DOHH2 (cell line): ENCODE data around the gene ITPR3.
A peak's percentile ranks its signal among the peaks of the same experiment; 100 is the strongest.

ENCODE experiments used
- H3F3A ChIP-seq: fragments of 200-600 bp; sonication (generic), shearing (Covaris generic); 2 replicates; pipeline ENCODE4 v1.6.0; 2016; ENCODE audit warnings: antibody characterized with exemption, mild to moderate bottlenecking; ENCODE audit not compliant: control insufficient read depth, insufficient read depth
- H3K27ac ChIP-seq: fragments of 200-600 bp; sonication (generic); 2 replicates; pipeline ENCODE4 v1.5.1; 2014; ENCODE audit warnings: low read depth, mild to moderate bottlenecking, low read length, moderate library complexity
- H3K27me3 ChIP-seq: fragments of 200-600 bp; sonication (generic); 2 replicates; pipeline ENCODE4 v1.6.1; 2014; ENCODE audit warnings: mild to moderate bottlenecking, low read length, mixed read lengths; ENCODE audit not compliant: control insufficient read depth
- H3K36me3 ChIP-seq: fragments of 200-600 bp; sonication (generic); 2 replicates; pipeline ENCODE4 v1.6.1; 2014; ENCODE audit warnings: mild to moderate bottlenecking, low read length, moderate library complexity, mixed read lengths; ENCODE audit not compliant: control insufficient read depth
- H3K4me1 ChIP-seq: fragments of 200-600 bp; sonication (generic); 2 replicates; pipeline ENCODE4 v1.6.1; 2014; ENCODE audit warnings: mild to moderate bottlenecking, low read length, mixed read lengths; ENCODE audit not compliant: control insufficient read depth
- H3K4me2 ChIP-seq: fragments of 200-600 bp; sonication (generic); 2 replicates; pipeline ENCODE4 v1.6.0; 2014; ENCODE audit warnings: mild to moderate bottlenecking, low read length, moderate library complexity
- H3K4me3 ChIP-seq: fragments of 200-600 bp; sonication (generic); 2 replicates; pipeline ENCODE4 v1.5.1; 2014; ENCODE audit warnings: mild to moderate bottlenecking, low read length, mixed read lengths
- H3K79me2 ChIP-seq: fragments of 200-600 bp; sonication (generic); 2 replicates; pipeline ENCODE4 v1.6.1; 2014; ENCODE audit warnings: mild to moderate bottlenecking, low read length, mixed read lengths; ENCODE audit not compliant: control insufficient read depth
- H3K9me2 ChIP-seq: fragments of 200-600 bp; sonication (generic); replicated peaks from 2 replicates; pipeline ENCODE4 v1.6.1; 2014; ENCODE audit warnings: mild to moderate bottlenecking, low read length, mixed read lengths; ENCODE audit not compliant: control insufficient read depth
- H3K9me3 ChIP-seq: fragments of 200-600 bp; sonication (generic); 2 replicates; pipeline ENCODE4 v1.6.1; 2014; ENCODE audit warnings: antibody characterized with exemption, low read length, mixed read lengths; ENCODE audit not compliant: control insufficient read depth, insufficient read depth
- H4K20me1 ChIP-seq: fragments of 200-600 bp; sonication (generic); 2 replicates; pipeline ENCODE4 v1.6.0; 2014; ENCODE audit warnings: low read depth, mild to moderate bottlenecking, antibody characterized with exemption, low read length, moderate library complexity; ENCODE audit not compliant: control insufficient read depth, insufficient read depth
- EZH2phosphoT487 ChIP-seq: fragments of 200-600 bp; sonication (generic); IDR thresholded peaks from 2 replicates; pipeline ENCODE4 v1.6.1; 2017; ENCODE audit warnings: borderline replicate concordance, mild to moderate bottlenecking, antibody characterized with exemption, low read length, moderate library complexity, mixed read lengths
- TF ChIP-seq, protein P1 (sequence below): fragments of 200-600 bp; sonication (generic); IDR thresholded peaks from one replicate; pipeline ENCODE4 v1.5.1; 2014; ENCODE audit warnings: antibody characterized with exemption, mild to moderate bottlenecking, low read depth, low read length; ENCODE audit not compliant: poor library complexity, severe bottlenecking

Gene ITPR3

DNA sequence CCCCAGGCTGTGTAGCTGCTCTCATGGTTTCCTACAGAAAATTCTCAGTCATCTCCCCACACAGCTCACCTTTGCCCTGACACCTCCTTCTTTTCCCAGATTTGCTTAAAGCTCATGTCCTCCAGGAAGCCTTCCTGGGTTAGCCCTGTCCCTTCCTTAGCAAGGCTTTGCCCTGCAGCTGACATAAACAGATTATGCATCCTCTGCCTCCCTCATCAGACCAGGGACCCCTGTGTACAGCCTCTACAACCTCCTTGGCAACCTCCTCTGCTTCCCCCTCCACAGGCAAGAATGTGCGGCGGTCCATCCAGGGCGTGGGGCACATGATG, 50.6 kb downstream of the ITPR3 start:
- H3K4me1 ChIP-seq = peaks cover 5% of the 10 kb centered on the region; the same call in 1 of the 2 replicates
- 0 out of 2 replicates have a peak, but pooled peaks cover 5% of the 10 kb centered on the region for H4K20me1 ChIP-seq
- peaks cover 96% of the 10 kb centered on the region for H3K36me3 ChIP-seq
- H3K4me3 ChIP-seq = no peak overlapping the region
- TF ChIP-seq, protein P1, sequence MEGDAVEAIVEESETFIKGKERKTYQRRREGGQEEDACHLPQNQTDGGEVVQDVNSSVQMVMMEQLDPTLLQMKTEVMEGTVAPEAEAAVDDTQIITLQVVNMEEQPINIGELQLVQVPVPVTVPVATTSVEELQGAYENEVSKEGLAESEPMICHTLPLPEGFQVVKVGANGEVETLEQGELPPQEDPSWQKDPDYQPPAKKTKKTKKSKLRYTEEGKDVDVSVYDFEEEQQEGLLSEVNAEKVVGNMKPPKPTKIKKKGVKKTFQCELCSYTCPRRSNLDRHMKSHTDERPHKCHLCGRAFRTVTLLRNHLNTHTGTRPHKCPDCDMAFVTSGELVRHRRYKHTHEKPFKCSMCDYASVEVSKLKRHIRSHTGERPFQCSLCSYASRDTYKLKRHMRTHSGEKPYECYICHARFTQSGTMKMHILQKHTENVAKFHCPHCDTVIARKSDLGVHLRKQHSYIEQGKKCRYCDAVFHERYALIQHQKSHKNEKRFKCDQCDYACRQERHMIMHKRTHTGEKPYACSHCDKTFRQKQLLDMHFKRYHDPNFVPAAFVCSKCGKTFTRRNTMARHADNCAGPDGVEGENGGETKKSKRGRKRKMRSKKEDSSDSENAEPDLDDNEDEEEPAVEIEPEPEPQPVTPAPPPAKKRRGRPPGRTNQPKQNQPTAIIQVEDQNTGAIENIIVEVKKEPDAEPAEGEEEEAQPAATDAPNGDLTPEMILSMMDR = no peak
- TF ChIP-seq EZH2phosphoT487 = no peak
- H3K4me2 ChIP-seq = no peak overlapping the region
- no peaks in the 10 kb centered on the region for H3F3A ChIP-seq
- no peak overlapping the region for H3K27ac ChIP-seq
- no peaks in the 10 kb centered on the region for H3K27me3 ChIP-seq
- no peaks in the 10 kb centered on the region for H3K9me3 ChIP-seq
- H3K9me2 ChIP-seq = no peaks in the 10 kb centered on the region
- H3K79me2 ChIP-seq = no peaks in the 10 kb centered on the region

GRCh38 chr6:33672808-33673207, 51.7 kb downstream of the ITPR3 start:
- H3K9me3 ChIP-seq = no peaks in the 10 kb centered on the region
- no peak overlapping the region for H3K4me2 ChIP-seq
- H3K4me1 ChIP-seq = peaks cover 8% of the 10 kb centered on the region
- peaks cover 96% of the 10 kb centered on the region for H3K36me3 ChIP-seq
- H3K9me2 ChIP-seq = no peaks in the 10 kb centered on the region
- no peaks in the 10 kb centered on the region for H3K79me2 ChIP-seq
- no peaks in the 10 kb centered on the region for H3F3A ChIP-seq
- H4K20me1 ChIP-seq = 0 out of 2 replicates have a peak, but pooled peaks cover 5% of the 10 kb centered on the region
- H3K27ac ChIP-seq = no peak overlapping the region
- no peaks in the 10 kb centered on the region for H3K27me3 ChIP-seq
- TF ChIP-seq, protein P1 = peak; percentile 11
- no peak for TF ChIP-seq EZH2phosphoT487
- H3K4me3 ChIP-seq = no peak overlapping the region

- Histone ChIP-seq H3K9me3 (no peaks in the 10 kb centered on the region), H3K4me3 (no peak overlapping the region), H3K27me3 (no peaks in the 10 kb centered on the region), H3K4me1 (peaks cover 10% of the 10 kb centered on the region), H3F3A (no peaks in the 10 kb centered on the region), H3K36me3 (peaks cover 96% of the 10 kb centered on the region), H3K9me2 (no peaks in the 10 kb centered on the region), H3K79me2 (no peaks in the 10 kb centered on the region), H3K27ac (no peak overlapping the region), H4K20me1 (0 out of 2 replicates have a peak, but pooled peaks cover 5% of the 10 kb centered on the region), H3K4me2 (no peak overlapping the region)
- TF ChIP-seq, protein P1 = no peak
- no peak for TF ChIP-seq EZH2phosphoT487
Measured at GRCh38 chr6:33673851-33674250, 52.7 kb downstream of the ITPR3 start.

- Histone ChIP-seq H3K9me2 (no peaks in the 10 kb centered on the region), H3K9me3 (no peaks in the 10 kb centered on the region), H3K79me2 (no peaks in the 10 kb centered on the region), H3K27me3 (no peaks in the 10 kb centered on the region), H3K4me3 (no peak overlapping the region), H3K27ac (no peak overlapping the region), H3K36me3 (peaks cover 94% of the 10 kb centered on the region), H3F3A (no peaks in the 10 kb centered on the region), H3K4me2 (no peak overlapping the region), H4K20me1 (0 out of 2 replicates have a peak, but pooled peaks cover 5% of the 10 kb centered on the region), H3K4me1 (peaks cover 10% of the 10 kb centered on the region)
- TF ChIP-seq EZH2phosphoT487 = no peak
- TF ChIP-seq, protein P1 = no peak
Measured at GRCh38 chr6:33675968-33676367, 54.8 kb downstream of the ITPR3 start.
